PC-9 (cell line): ENCODE data around the gene NINJ2.

Experiments used
- CTCF ChIP-seq: fragments of 200-600 bp; sonication (generic); conservative IDR thresholded peaks from 2 replicates; pipeline ENCODE4 v1.6.1; 2017; ENCODE audit warnings: mixed run types, antibody characterized with exemption, mild to moderate bottlenecking, moderate library complexity
- EZH2 ChIP-seq: fragments of 200-600 bp; sonication (generic); IDR thresholded peaks from 2 replicates; pipeline ENCODE4 v1.8.0; 2017; ENCODE audit warnings: antibody characterized with exemption, low read depth

GRCh38 chr12:690466-690865, 27.2 kb upstream of the NINJ2 start:
- TF ChIP-seq CTCF (no peak), EZH2 (no peak)
